H1 (cell line): ENCODE data around the gene ABCA13. TPM values are rescaled to one million over a fixed set of nuclear protein-coding genes. Genes with fewer than 3 reads are reported as not detected.

Experiments
- CTCF ChIA-PET: fragments of 300-600 bp; sonication (Branson Sonifier 250); formaldehyde crosslinking; loops from one replicate; lab custom pipeline; 2021; ENCODE audit not compliant: partially characterized antibody; lab: Charles Lee
- POLR2A ChIA-PET: fragments of 300-600 bp; sonication (Branson Sonifier 250); formaldehyde crosslinking; loops from one replicate; lab custom pipeline; 2021; ENCODE audit warnings: inconsistent platforms; ENCODE audit not compliant: partially characterized antibody; lab: Charles Lee
- DNase-seq, 2 experiments: peaks; one replicate each; pipeline versions ENCODE4 v3.0.0 to v3.0.0-alpha.2; 2010 to 2022; ENCODE audit warnings: low spot score in 2 of 2, low read depth in 1 of 2, mixed read lengths in 1 of 2
- FAIRE-seq: peaks from 2 replicates; lab custom pipeline; 2011; peaks lifted over from hg19 to GRCh38; lab: Jason Lieb, UNC
- H2AFZ ChIP-seq: 2 replicates; pipeline ENCODE4 v1.8.1; 2012; ENCODE audit warnings: low read length, inconsistent platforms
- H2AK5ac ChIP-seq: 2 replicates; pipeline ENCODE4 v1.6.1; 2013; ENCODE audit warnings: low read depth, low read length
- H2BK120ac ChIP-seq: replicated peaks from 2 replicates; pipeline ENCODE3; 2013; ENCODE audit warnings: low read depth, low read length, inconsistent platforms
- H2BK12ac ChIP-seq: 2 replicates; pipeline ENCODE4 v1.6.1; 2013; ENCODE audit warnings: low read depth, low read length
- H2BK15ac ChIP-seq: 2 replicates; pipeline ENCODE4 v1.6.1; 2013; ENCODE audit warnings: low read length
- H2BK20ac ChIP-seq: 2 replicates; pipeline ENCODE4 v1.6.1; 2013; ENCODE audit warnings: low read length
- H2BK5ac ChIP-seq: 2 replicates; pipeline ENCODE4 v1.6.1; 2013; ENCODE audit warnings: low read depth, low read length
- H3K14ac ChIP-seq: 2 replicates; pipeline ENCODE4 v1.6.1; 2013; ENCODE audit warnings: inconsistent platforms; ENCODE audit not compliant: insufficient read length
- H3K18ac ChIP-seq: 2 replicates; pipeline ENCODE4 v1.6.1; 2013; ENCODE audit warnings: low read length; ENCODE audit errors: extremely low read depth
- H3K23ac ChIP-seq: 2 replicates; pipeline ENCODE4 v1.6.1; 2013; ENCODE audit warnings: inconsistent platforms; ENCODE audit not compliant: insufficient read length
- H3K23me2 ChIP-seq: 2 replicates; pipeline ENCODE4 v1.6.1; 2013; ENCODE audit warnings: low read depth, low read length
- H3K27ac ChIP-seq: 2 replicates; pipeline ENCODE4 v1.6.1; 2011; ENCODE audit warnings: low read depth, low read length, inconsistent platforms
- H3K27me3 ChIP-seq, 4 experiments: replicated peaks in 1 of 4; 1 replicate in 1 of 4; 2 replicates in 3 of 4; pipeline versions ENCODE4 v1.6.1 to v1.8.1; 2011 to 2013; ENCODE audit warnings: low read length in 3 of 4, mild to moderate bottlenecking in 3 of 4, inconsistent platforms in 2 of 4, mixed read lengths in 2 of 4, moderate library complexity in 1 of 4; ENCODE audit not compliant: control insufficient read depth in 3 of 4, insufficient read depth in 3 of 4; ENCODE audit errors: extremely low read depth in 1 of 4
- H3K36me3 ChIP-seq, 4 experiments: 2 replicates each; pipeline versions ENCODE4 v1.6.1 to v1.8.1; 2011 to 2013; ENCODE audit warnings: mild to moderate bottlenecking in 4 of 4, low read length in 3 of 4, moderate library complexity in 2 of 4, control low read depth in 1 of 4, inconsistent platforms in 1 of 4; ENCODE audit not compliant: insufficient read depth in 4 of 4, control insufficient read depth in 2 of 4
- H3K4ac ChIP-seq: replicated peaks from 2 replicates; pipeline ENCODE3; 2013; ENCODE audit warnings: low read length, low read depth, mixed read lengths, inconsistent platforms; ENCODE audit not compliant: insufficient read length
- H3K4me1 ChIP-seq, 4 experiments: replicated peaks in 1 of 4; 1 replicate in 1 of 4; 2 replicates in 3 of 4; pipeline versions ENCODE4 v1.6.1 to v1.8.1; 2011 to 2013; ENCODE audit warnings: low read length in 3 of 4, inconsistent platforms in 2 of 4, mixed read lengths in 1 of 4; ENCODE audit not compliant: insufficient read depth in 4 of 4, control insufficient read depth in 3 of 4
- H3K4me2 ChIP-seq, 2 experiments: 2 replicates each; pipeline versions ENCODE4 v1.6.1 to v1.8.1; 2011 to 2013; ENCODE audit warnings: low read depth in 2 of 2, low read length in 2 of 2, control low read depth in 1 of 2, inconsistent platforms in 1 of 2, mild to moderate bottlenecking in 1 of 2; ENCODE audit not compliant: insufficient read depth in 1 of 2
- H3K4me3 ChIP-seq, 4 experiments: fragments of 200-600, 300-600 bp in 1 of 4; sonication (generic), shearing (Covaris generic), sonication (Bioruptor Twin) in 1 of 4; 2 replicates each; pipeline versions ENCODE4 v1.5.1 to v1.8.1; 2011 to 2016; ENCODE audit warnings: low read length in 4 of 4, low read depth in 3 of 4, control low read depth in 2 of 4, inconsistent platforms in 2 of 4, mild to moderate bottlenecking in 2 of 4, mixed read lengths in 1 of 4, moderate library complexity in 1 of 4; ENCODE audit not compliant: insufficient read depth in 2 of 4; ENCODE audit errors: extremely low read depth in 1 of 4
- H3K56ac ChIP-seq: replicated peaks from 2 replicates; pipeline ENCODE3; 2013; ENCODE audit warnings: low read depth, mild to moderate bottlenecking, mixed read lengths, low read length, inconsistent platforms; ENCODE audit not compliant: insufficient read length
- H3K79me1 ChIP-seq: 2 replicates; pipeline ENCODE4 v1.6.1; 2013; ENCODE audit warnings: low read depth, low read length, control low read depth
- H3K79me2 ChIP-seq, 2 experiments: 2 replicates each; pipeline versions ENCODE4 v1.6.1 to v1.8.1; 2012 to 2013; ENCODE audit warnings: low read length in 2 of 2, mild to moderate bottlenecking in 2 of 2, inconsistent platforms in 1 of 2; ENCODE audit not compliant: insufficient read depth in 2 of 2, control insufficient read depth in 1 of 2
- H3K9ac ChIP-seq, 4 experiments: replicated peaks in 1 of 4; 1 replicate in 1 of 4; 2 replicates in 3 of 4; pipeline versions ENCODE4 v1.6.1 to v1.8.1; 2011 to 2013; ENCODE audit warnings: low read depth in 3 of 4, low read length in 3 of 4, control low read depth in 2 of 4, mild to moderate bottlenecking in 2 of 4, moderate library complexity in 2 of 4, inconsistent platforms in 1 of 4; ENCODE audit errors: extremely low read depth in 1 of 4
- H3K9me3 ChIP-seq, 2 experiments: 2 replicates each; pipeline versions ENCODE4 v1.6.1 to v1.8.1; 2012 to 2013; ENCODE audit warnings: mild to moderate bottlenecking in 2 of 2, moderate library complexity in 2 of 2, control low read depth in 1 of 2, inconsistent platforms in 1 of 2, low read depth in 1 of 2, low read length in 1 of 2, mixed read lengths in 1 of 2; ENCODE audit not compliant: insufficient read depth in 2 of 2
- H4K20me1 ChIP-seq, 2 experiments: replicated peaks in 1 of 2; 2 replicates each; pipeline versions ENCODE3 to v1.8.1; 2011 to 2013; ENCODE audit warnings: inconsistent platforms in 2 of 2, low read length in 2 of 2, mild to moderate bottlenecking in 1 of 2; ENCODE audit not compliant: insufficient read depth in 2 of 2, control insufficient read depth in 1 of 2
- H4K5ac ChIP-seq: 2 replicates; pipeline ENCODE4 v1.6.1; 2013; ENCODE audit warnings: low read length, low read depth, mixed read lengths, inconsistent platforms; ENCODE audit not compliant: insufficient read length
- H4K8ac ChIP-seq: 2 replicates; pipeline ENCODE4 v1.8.0; 2013; ENCODE audit warnings: mild to moderate bottlenecking, moderate library complexity, low read length, inconsistent platforms; ENCODE audit not compliant: insufficient read depth; ENCODE audit errors: extremely low read depth
- H4K91ac ChIP-seq: replicated peaks from 2 replicates; pipeline ENCODE3; 2013; ENCODE audit warnings: low read length, mixed read lengths, inconsistent platforms; ENCODE audit not compliant: insufficient read length
- ASH2L ChIP-seq: fragments of 200-600, 300-600 bp; sonication (generic); IDR thresholded peaks from one replicate; pipeline ENCODE4 v1.7.1; 2017; ENCODE audit warnings: low read length
- BRCA1 ChIP-seq: IDR thresholded peaks from 2 replicates; pipeline ENCODE4 v1.6.1; 2012; ENCODE audit warnings: low read depth, low read length, improper control_type of control experiment
- CBX5 ChIP-seq: fragments of 300-800, 300-1000 bp; sonication (generic); IDR thresholded peaks from 2 replicates; pipeline ENCODE4 v1.7.1; 2016; ENCODE audit warnings: antibody characterized with exemption, low read length, low read depth
- CBX8 ChIP-seq: fragments of 300-800, 300-1000 bp; sonication (generic); IDR thresholded peaks from 2 replicates; pipeline ENCODE4 v1.7.1; 2016; ENCODE audit warnings: low read depth, low read length, borderline replicate concordance
- CHD2 ChIP-seq: IDR thresholded peaks from 2 replicates; pipeline ENCODE4 v1.6.1; 2012; ENCODE audit warnings: low read length, improper control_type of control experiment
- EP300 ChIP-seq, 2 experiments: IDR thresholded peaks; 1 replicate in 1 of 2; 2 replicates in 1 of 2; pipeline ENCODE4 v1.6.1; 2011 to 2012; ENCODE audit warnings: low read depth in 2 of 2, low read length in 2 of 2, mild to moderate bottlenecking in 2 of 2, borderline replicate concordance in 1 of 2, inconsistent platforms in 1 of 2, moderate library complexity in 1 of 2
- GABPA ChIP-seq: IDR thresholded peaks from 2 replicates; pipeline ENCODE4 v1.6.1; 2011; ENCODE audit warnings: mild to moderate bottlenecking, low read length, moderate library complexity, borderline replicate concordance; ENCODE audit not compliant: insufficient read depth
- JUN ChIP-seq: IDR thresholded peaks from 2 replicates; pipeline ENCODE4 v1.6.1; 2011; ENCODE audit warnings: low read depth, mild to moderate bottlenecking, improper control_type of control experiment, low read length
- MAX ChIP-seq: IDR thresholded peaks from 2 replicates; pipeline ENCODE4 v1.6.1; 2012; ENCODE audit warnings: inconsistent platforms
- NANOG ChIP-seq: IDR thresholded peaks from 2 replicates; pipeline ENCODE4 v1.6.1; 2011; ENCODE audit warnings: low read length, low read depth, mild to moderate bottlenecking, inconsistent platforms; ENCODE audit not compliant: insufficient read depth, poor library complexity, severe bottlenecking
- NRF1 ChIP-seq: IDR thresholded peaks from 2 replicates; pipeline ENCODE4 v1.6.1; 2011; ENCODE audit warnings: mild to moderate bottlenecking, low read depth, low read length, improper control_type of control experiment
- RBBP5 ChIP-seq: IDR thresholded peaks from 2 replicates; pipeline ENCODE4 v1.7.1; 2012; ENCODE audit warnings: low read depth, mild to moderate bottlenecking, inconsistent platforms, low read length, moderate library complexity, borderline replicate concordance
- SP4 ChIP-seq: IDR thresholded peaks from 2 replicates; pipeline ENCODE4 v1.6.1; 2012; ENCODE audit warnings: low read length, inconsistent platforms
- SUZ12 ChIP-seq: fragments of 200-600 bp; sonication (generic); IDR thresholded peaks from 2 replicates; pipeline ENCODE4 v1.6.1; 2012; ENCODE audit warnings: mild to moderate bottlenecking, inconsistent platforms, low read length, moderate library complexity, mixed read lengths
- ZNF274 ChIP-seq: IDR thresholded peaks from 2 replicates; pipeline ENCODE4 v1.7.0; 2012; ENCODE audit warnings: low read length, borderline replicate concordance; ENCODE audit errors: extremely low read depth
- WGBS, 2 experiments: shearing (Covaris generic) in 1 of 2; methylation state at CpG; one replicate each; pipeline versions ENCODE4 v1.1.6 to v1.1.7; 2013 to 2015; ENCODE audit warnings: low lambda C conversion rate in 2 of 2, mixed read lengths in 2 of 2, inconsistent platforms in 1 of 2, low coverage in 1 of 2, missing lambda C conversion rate in 1 of 2; ENCODE audit not compliant: insufficient replicate concordance in 2 of 2, insufficient coverage in 1 of 2, insufficient read length in 1 of 2; ENCODE audit errors: extremely low coverage in 1 of 2, missing lambda C conversion rate in 1 of 2; 5-methylcytosine and 5-hydroxymethylcytosine counted together
- polyA plus RNA-seq, 7 experiments: library from polyadenylated mRNA; depleted of rRNA in 3 of 7; stranded (reverse) in 5 of 7; unstranded in 2 of 7; fragments of >200 nt in 5 of 7; fragments of 200-250 nt in 2 of 7; gene quantifications; 1 replicate in 5 of 7; 2 replicates in 1 of 7; 4 replicates in 1 of 7; pipeline versions ENCODE4 v1.2.1 to v1.2.3, GENCODE V29; 2011 to 2013; ENCODE audit warnings: missing spikeins in 2 of 7, mixed read lengths in 2 of 7
- total RNA-seq: library from RNA; stranded (reverse); fragmentation: NEBNext Ultra II Directional; extraction: Animal tissue kit (Norgen Biotek cat#: 25700); gene quantifications from 2 replicates; pipeline ENCODE4 v1.2.1, GENCODE V29; 2021

ABCA13 gene
- total and polyA plus RNA-seq, 2 of the 8 experiments (the other 6 are each of a cell fraction or from before 2014, with no cell fraction given) = 0.07 to 0.09 TPM

- H3K23me2 ChIP-seq = no peaks in the 10 kb centered on the region
- H3K4ac ChIP-seq = no peak overlapping the region
- no peak overlapping the region for H3K56ac ChIP-seq
- FAIRE-seq (no peak), DNase-seq (no peak)
- H3K9ac ChIP-seq = no peak overlapping the region
- no peak overlapping the region for H3K14ac ChIP-seq
- no peak overlapping the region for H4K91ac ChIP-seq
- H3K23ac ChIP-seq = no peak overlapping the region
- WGBS, 2 experiments = 94% methylated on average over 4 of the region's 4 CpGs; no CpG with 5 or more reads in 1 of the 2 experiments
- no peak overlapping the region for H2BK12ac ChIP-seq
- H3K79me2 ChIP-seq = no peaks in the 10 kb centered on the region
- H3K36me3 ChIP-seq = no peaks in the 10 kb centered on the region
- no peaks in the 10 kb centered on the region for H3K27me3 ChIP-seq
- no peak overlapping the region; the same call in 1 of the 2 replicates for H3K18ac ChIP-seq
- H2BK120ac ChIP-seq = no peak overlapping the region
- POLR2A ChIA-PET = no interaction called here
- CTCF ChIA-PET = interaction anchor here (1.5 to 2.0 kb wide), 2 partner anchors 57 to 403 kb away, joined by 4 read pairs; no protein-coding TSS in a partner anchor
- no peak overlapping the region for H4K5ac ChIP-seq
- no peak overlapping the region for H3K27ac ChIP-seq
- no peaks in the 10 kb centered on the region for H3K9me3 ChIP-seq
- no peak overlapping the region for H2AK5ac ChIP-seq
- no peak overlapping the region for H3K4me3 ChIP-seq
- H3K79me1 ChIP-seq = no peaks in the 10 kb centered on the region
- H2BK15ac ChIP-seq = no peak overlapping the region
- peaks cover 0 to 2% (median 0%) of the 10 kb centered on the region in 4 experiments; a peak in 1 of 7 replicates for H3K4me1 ChIP-seq
- H2AFZ ChIP-seq = no peak overlapping the region
- H2BK20ac ChIP-seq = no peak overlapping the region
- no peak overlapping the region for H2BK5ac ChIP-seq
- no peak overlapping the region for H4K8ac ChIP-seq
- no peak overlapping the region for H3K4me2 ChIP-seq
- H4K20me1 ChIP-seq = no peaks in the 10 kb centered on the region
- TF ChIP-seq CBX5 (no peak), GABPA (no peak), ZNF274 (no peak), BRCA1 (no peak), MAX (no peak), NANOG (no peak), JUN (no peak), RBBP5 (no peak), EP300 (IDR thresholded peaks at IDR 0.05; ENCODE audit: borderline replicate concordance in 1 of 2, low read depth in 2 of 2, low read length in 2 of 2) (no peak), SP4 (no peak), NRF1 (no peak), SUZ12 (no peak), ASH2L (no peak), CHD2 (no peak), CBX8 (no peak)
These were observed 301.4 kb downstream of the ABCA13 start for GRCh38 chr7:48472640-48473039.
